Effector memory CD8-positive, alpha-beta T cell (primary cell): ENCODE results near the gene BHMT2.

Experiments
- ATAC-seq: fragments of 150-1000 bp; cut with Tn5 transposase; replicated peaks from 2 replicates; pipeline ENCODE4 v1.10.0; 2021; ENCODE audit warnings: mild to moderate bottlenecking, moderate library complexity
- DNase-seq, 3 experiments: peaks; one replicate each; pipeline ENCODE4 v3.0.0; 2021
- H3K27ac Mint-ChIP-seq, 2 donors: one replicate each; pipeline ENCODE4 v1.8.0; 2022; ENCODE audit warnings: mild to moderate bottlenecking in 2 of 2, mixed read lengths in 2 of 2, moderate library complexity in 2 of 2
- H3K27me3 Mint-ChIP-seq, 2 donors: one replicate each; pipeline ENCODE4 v1.8.0; 2022; ENCODE audit warnings: mixed read lengths in 2 of 2
- H3K36me3 Mint-ChIP-seq: one replicate; pipeline ENCODE4 v1.8.0; 2022; ENCODE audit warnings: mild to moderate bottlenecking, moderate library complexity, mixed read lengths; ENCODE audit not compliant: insufficient read depth
- H3K4me1 Mint-ChIP-seq, 2 donors: one replicate each; pipeline ENCODE4 v1.8.0; 2022; ENCODE audit warnings: low read depth in 2 of 2, mixed read lengths in 2 of 2
- H3K4me3 Mint-ChIP-seq, 2 donors: one replicate each; pipeline ENCODE4 v1.8.0; 2022; ENCODE audit warnings: mild to moderate bottlenecking in 2 of 2, mixed read lengths in 2 of 2, moderate library complexity in 2 of 2
- H3K9me3 Mint-ChIP-seq, 2 donors: one replicate each; pipeline ENCODE4 v1.8.0; 2022; ENCODE audit warnings: mixed read lengths in 2 of 2

BHMT2 gene

GRCh38 chr5:79077680-79078365 lies 8.3 kb downstream of the BHMT2 start:
- no peaks in the 10 kb centered on the region for H3K9me3 Mint-ChIP-seq
- H3K4me3 Mint-ChIP-seq = no peak overlapping the region
- H3K27me3 Mint-ChIP-seq = peaks cover 0 to 31% of the 10 kb centered on the region in 2 donors
- H3K36me3 Mint-ChIP-seq = no peaks in the 10 kb centered on the region
- no peaks in the 10 kb centered on the region for H3K4me1 Mint-ChIP-seq
- no peak overlapping the region for H3K27ac Mint-ChIP-seq
- ATAC-seq = no peak
- DNase-seq = no peak

GRCh38 chr5:79080804-79081203 lies 11.2 kb downstream of the BHMT2 start:
- Mint-ChIP-seq H3K36me3 (no peaks in the 10 kb centered on the region), H3K27ac (no peak overlapping the region), H3K9me3 (no peaks in the 10 kb centered on the region), H3K27me3 (peaks cover 1 to 24% of the 10 kb centered on the region in 2 donors), H3K4me3 (no peak overlapping the region), H3K4me1 (no peaks in the 10 kb centered on the region)
- ATAC-seq (no peak), DNase-seq (no peak)

- Mint-ChIP-seq H3K27me3 (peaks cover 7 to 22% of the 10 kb centered on the region in 2 donors), H3K4me3 (no peak overlapping the region), H3K36me3 (no peaks in the 10 kb centered on the region), H3K27ac (no peak overlapping the region), H3K4me1 (no peaks in the 10 kb centered on the region), H3K9me3 (no peaks in the 10 kb centered on the region)
- ATAC-seq (no peak), DNase-seq (no peak)
These were observed 12.2 kb downstream of the BHMT2 start for GRCh38 chr5:79081779-79082178.

GRCh38 chr5:79086116-79086515 lies 16.5 kb downstream of the BHMT2 start:
- no peak overlapping the region for H3K4me3 Mint-ChIP-seq
- ATAC-seq (no peak), DNase-seq (no peak)
- no peaks in the 10 kb centered on the region for H3K9me3 Mint-ChIP-seq
- H3K36me3 Mint-ChIP-seq = no peaks in the 10 kb centered on the region
- no peak overlapping the region for H3K27ac Mint-ChIP-seq
- no peaks in the 10 kb centered on the region for H3K4me1 Mint-ChIP-seq
- peaks cover 16 to 18% of the 10 kb centered on the region in 2 donors for H3K27me3 Mint-ChIP-seq

- H3K4me1 Mint-ChIP-seq = no peaks in the 10 kb centered on the region
- no peaks in the 10 kb centered on the region for H3K36me3 Mint-ChIP-seq
- no peak overlapping the region for H3K4me3 Mint-ChIP-seq
- DNase-seq = no peak
- ATAC-seq = no peak
- no peaks in the 10 kb centered on the region for H3K9me3 Mint-ChIP-seq
- H3K27me3 Mint-ChIP-seq = peaks cover 10 to 17% of the 10 kb centered on the region in 2 donors
- no peak overlapping the region for H3K27ac Mint-ChIP-seq
These were observed 18.9 kb downstream of the BHMT2 start for GRCh38 chr5:79088507-79088906.

GRCh38 chr5:79091064-79091463 lies 21.5 kb downstream of the BHMT2 start:
- DNase-seq = no peak
- no peak for ATAC-seq
- Mint-ChIP-seq H3K27me3 (peaks cover 13 to 17% of the 10 kb centered on the region in 2 donors), H3K36me3 (no peaks in the 10 kb centered on the region), H3K9me3 (no peaks in the 10 kb centered on the region), H3K4me1 (no peaks in the 10 kb centered on the region), H3K27ac (no peak overlapping the region), H3K4me3 (no peak overlapping the region)

- Mint-ChIP-seq H3K36me3 (no peaks in the 10 kb centered on the region), H3K4me3 (no peak overlapping the region), H3K9me3 (no peaks in the 10 kb centered on the region), H3K4me1 (no peaks in the 10 kb centered on the region), H3K27me3 (peaks cover 8 to 14% of the 10 kb centered on the region in 2 donors), H3K27ac (no peak overlapping the region)
- no peak for ATAC-seq
- no peak for DNase-seq
These were observed 24.2 kb downstream of the BHMT2 start for GRCh38 chr5:79093762-79094161.

GRCh38 chr5:79105868-79106267 lies 36.3 kb downstream of the BHMT2 start:
- Mint-ChIP-seq H3K9me3 (no peaks in the 10 kb centered on the region), H3K4me3 (no peak overlapping the region), H3K36me3 (peaks cover 5% of the 10 kb centered on the region), H3K4me1 (no peaks in the 10 kb centered on the region), H3K27me3 (peaks cover 77 to 89% of the 10 kb centered on the region in 2 donors), H3K27ac (no peak overlapping the region)
- no peak for ATAC-seq
- DNase-seq = no peak

GRCh38 chr5:79107020-79107796 lies 37.6 kb downstream of the BHMT2 start:
- DNase-seq (no peak), ATAC-seq (no peak)
- peaks cover 5% of the 10 kb centered on the region for H3K36me3 Mint-ChIP-seq
- peaks cover 0 to 2% of the 10 kb centered on the region in 2 donors for H3K4me1 Mint-ChIP-seq
- H3K9me3 Mint-ChIP-seq = no peaks in the 10 kb centered on the region
- no peak overlapping the region for H3K4me3 Mint-ChIP-seq
- peaks cover 82 to 89% of the 10 kb centered on the region in 2 donors for H3K27me3 Mint-ChIP-seq
- H3K27ac Mint-ChIP-seq = no peak overlapping the region

- ATAC-seq (no peak), DNase-seq (no peak)
- no peak overlapping the region for H3K27ac Mint-ChIP-seq
- peaks cover 0 to 2% of the 10 kb centered on the region in 2 donors for H3K4me1 Mint-ChIP-seq
- H3K9me3 Mint-ChIP-seq = no peaks in the 10 kb centered on the region
- no peak overlapping the region for H3K4me3 Mint-ChIP-seq
- H3K36me3 Mint-ChIP-seq = peaks cover 5% of the 10 kb centered on the region
- peaks cover 83 to 89% of the 10 kb centered on the region in 2 donors for H3K27me3 Mint-ChIP-seq
These were observed 38.5 kb downstream of the BHMT2 start for GRCh38 chr5:79108086-79108485.

- Mint-ChIP-seq H3K27me3 (peaks cover 83 to 91% of the 10 kb centered on the region in 2 donors), H3K36me3 (peaks cover 5% of the 10 kb centered on the region), H3K27ac (no peak overlapping the region), H3K4me1 (peaks cover 0 to 2% of the 10 kb centered on the region in 2 donors), H3K9me3 (no peaks in the 10 kb centered on the region), H3K4me3 (no peak overlapping the region)
- no peak for DNase-seq
- no peak for ATAC-seq
These were observed 39.2 kb downstream of the BHMT2 start for GRCh38 chr5:79108792-79109191.

GRCh38 chr5:79109527-79110492 lies 40.2 kb downstream of the BHMT2 start:
- peak; percentile 3 to 21 (median 11) for DNase-seq
- peaks cover 75 to 81% of the 10 kb centered on the region in 2 donors for H3K27me3 Mint-ChIP-seq
- H3K27ac Mint-ChIP-seq = no peak overlapping the region
- no peaks in the 10 kb centered on the region for H3K9me3 Mint-ChIP-seq
- no peak overlapping the region for H3K4me3 Mint-ChIP-seq
- H3K4me1 Mint-ChIP-seq = peaks cover 0 to 2% of the 10 kb centered on the region in 2 donors
- ATAC-seq = peak; percentile 61
- H3K36me3 Mint-ChIP-seq = peaks cover 3% of the 10 kb centered on the region

GRCh38 chr5:79111387-79111959 lies 41.9 kb downstream of the BHMT2 start, which contains the start of gene BHMT:
Gene BHMT, plus strand, starts transcription at chr5:79111809. Its CDS starts 77 bp downstream, at chr5:79111886.
- Mint-ChIP-seq H3K27ac (no peak within 1 kb of the TSS), H3K36me3 (peaks cover 3% of the 10 kb centered on the region), H3K9me3 (no peaks in the 10 kb centered on the region), H3K27me3 (peaks cover 62 to 72% of the 10 kb centered on the region in 2 donors), H3K4me1 (peaks cover 0 to 2% of the 10 kb centered on the region in 2 donors), H3K4me3 (no peak within 1 kb of the TSS)
- DNase-seq (no peak), ATAC-seq (no peak)
